H1 (cell line): Measurements from ENCODE around the gene LRRC46. TPM values are rescaled to one million over a fixed set of nuclear protein-coding genes. Genes with fewer than 3 reads are reported as not detected.

Source experiments
- CEBPB ChIP-seq: IDR thresholded peaks from 2 replicates; pipeline ENCODE4 v1.6.1; 2012; ENCODE audit warnings: low read depth, low read length
- E2F6 ChIP-seq: IDR thresholded peaks from 2 replicates; pipeline ENCODE4 v1.6.1; 2012; ENCODE audit warnings: inconsistent platforms
- HDAC6 ChIP-seq: IDR thresholded peaks from one replicate; pipeline ENCODE4 v1.7.1; 2012; ENCODE audit warnings: low read depth, mild to moderate bottlenecking, inconsistent platforms, low read length, moderate library complexity
- KDM1A ChIP-seq: fragments of 200-600, 300-600 bp; sonication (generic); IDR thresholded peaks from 2 replicates; pipeline ENCODE4 v1.7.1; 2016; ENCODE audit warnings: mild to moderate bottlenecking, low read length, borderline replicate concordance
- NANOG ChIP-seq: IDR thresholded peaks from 2 replicates; pipeline ENCODE4 v1.6.1; 2011; ENCODE audit warnings: low read length, low read depth, mild to moderate bottlenecking, inconsistent platforms; ENCODE audit not compliant: insufficient read depth, poor library complexity, severe bottlenecking
- RNF2 ChIP-seq: fragments of 200-900, 300-1000 bp; sonication (generic); IDR thresholded peaks from 2 replicates; pipeline ENCODE4 v1.7.1; 2016; ENCODE audit warnings: borderline replicate concordance, low read depth, mild to moderate bottlenecking, antibody characterized with exemption, low read length; ENCODE audit not compliant: poor library complexity, severe bottlenecking; ENCODE audit errors: missing control alignments
- YY1 ChIP-seq: IDR thresholded peaks from 2 replicates; pipeline ENCODE4 v1.6.1; 2011; ENCODE audit warnings: low read depth, mild to moderate bottlenecking, low read length
- polyA plus RNA-seq, 7 experiments: library from polyadenylated mRNA; depleted of rRNA in 3 of 7; stranded (reverse) in 5 of 7; unstranded in 2 of 7; fragments of >200 nt in 5 of 7; fragments of 200-250 nt in 2 of 7; gene quantifications; 1 replicate in 5 of 7; 2 replicates in 1 of 7; 4 replicates in 1 of 7; pipeline versions ENCODE4 v1.2.1 to v1.2.3, GENCODE V29; 2011 to 2013; ENCODE audit warnings: missing spikeins in 2 of 7, mixed read lengths in 2 of 7
- total RNA-seq: library from RNA; stranded (reverse); fragmentation: NEBNext Ultra II Directional; extraction: Animal tissue kit (Norgen Biotek cat#: 25700); gene quantifications from 2 replicates; pipeline ENCODE4 v1.2.1, GENCODE V29; 2021
- TF ChIP-seq, protein P1 (sequence below): IDR thresholded peaks from 2 replicates; pipeline ENCODE4 v1.6.1; 2012; ENCODE audit warnings: inconsistent platforms

The LRRC46 gene
- total and polyA plus RNA-seq, 2 of the 8 experiments (the other 6 are each of a cell fraction or from before 2014, with no cell fraction given), result 0.18 TPM; not detected in 1

DNA sequence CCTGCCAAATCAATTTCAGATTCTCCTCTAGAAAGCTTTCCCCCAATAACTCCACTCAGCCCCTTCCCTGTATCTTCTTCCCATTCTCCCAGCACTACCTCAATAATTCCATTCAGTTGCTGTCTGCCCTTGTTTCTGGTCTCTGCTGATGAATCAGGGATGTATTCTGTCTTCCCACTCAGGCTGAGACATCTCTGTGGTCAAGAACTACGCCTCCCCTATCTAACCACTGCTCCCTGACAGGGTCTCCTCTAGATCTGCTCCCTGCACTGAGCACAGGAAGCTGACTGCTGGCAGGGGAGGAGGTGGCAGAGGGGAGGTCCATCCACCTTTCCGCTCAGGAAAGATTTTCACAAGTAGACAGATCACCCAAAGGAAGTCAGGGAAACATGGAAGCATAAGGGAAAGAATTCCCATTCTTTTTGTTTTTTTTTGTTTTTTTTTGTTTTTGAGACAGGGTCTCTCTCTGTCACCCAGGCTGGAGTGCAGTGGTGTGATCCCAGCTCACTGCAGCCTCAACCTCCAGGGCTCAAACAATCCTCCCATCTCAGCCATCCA is 47.6 kb downstream of the LRRC46 start (continued):
- TF ChIP-seq RNF2, result no peak
- no peak for TF ChIP-seq KDM1A
- no peak for TF ChIP-seq YY1
- no peak for TF ChIP-seq CEBPB
- no peak for TF ChIP-seq E2F6
- TF ChIP-seq, protein P1, sequence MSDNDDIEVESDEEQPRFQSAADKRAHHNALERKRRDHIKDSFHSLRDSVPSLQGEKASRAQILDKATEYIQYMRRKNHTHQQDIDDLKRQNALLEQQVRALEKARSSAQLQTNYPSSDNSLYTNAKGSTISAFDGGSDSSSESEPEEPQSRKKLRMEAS, result no peak
- no peak for TF ChIP-seq HDAC6
- TF ChIP-seq NANOG, result no peak
